HCT116 (cell line): ENCODE data around the gene ACTR8. TPM values are rescaled to one million over a fixed set of nuclear protein-coding genes. Genes with fewer than 3 reads are reported as not detected.

Experiments used
- ATAC-seq: fragments of 200-7000 bp; cut with Tn5 transposase; 2 replicates; pipeline ENCODE4 v1.9.1; 2020; ENCODE audit warnings: mild to moderate bottlenecking, moderate library complexity
- BruUV-seq: library from RNA; stranded (reverse); fragments of 400-500 nt; replicated peaks from 2 replicates; lab custom pipeline; 2021; lab: Mats Ljungman, UMichigan
- CTCF ChIA-PET: fragments of 300-600 bp; sonication (Branson Sonifier 250); formaldehyde crosslinking; loops from one replicate; lab custom pipeline; 2021; ENCODE audit warnings: antibody characterized with exemption; lab: Charles Lee
- POLR2A ChIA-PET: fragments of 300-600, 350-600 bp; sonication (Branson Sonifier 250); formaldehyde crosslinking; loops from one replicate; lab custom pipeline; 2021; ENCODE audit warnings: antibody characterized with exemption; lab: Charles Lee
- RAD21 ChIA-PET, 2 experiments: fragments of 300-600 bp; sonication (Branson Sonifier 250); formaldehyde crosslinking; loops; one replicate each; lab custom pipeline; 2023; ENCODE audit warnings: low total read pairs in 2 of 2; ENCODE audit not compliant: uncharacterized antibody in 2 of 2, unreplicated experiment in 2 of 2, low non-redundant PET in 1 of 2; lab: Charles Lee
- DNase-seq: peaks from one replicate; pipeline ENCODE4 v3.0.0-alpha.2; 2010; ENCODE audit warnings: low read depth, low spot score
- H2AFZ ChIP-seq: fragments of 200-600 bp; shearing (Covaris generic), sonication (generic); 2 replicates; pipeline ENCODE4 v1.6.1; 2017; ENCODE audit warnings: low read depth, mixed run types, mixed read lengths, antibody characterized with exemption, low read length; ENCODE audit not compliant: poor library complexity, severe bottlenecking
- H3K27ac ChIP-seq: 2 replicates; pipeline ENCODE4 v1.5.1; 2012; ENCODE audit warnings: low read depth, low read length
- H3K27me3 ChIP-seq: fragments of 200-600 bp; sonication (generic); 2 replicates; pipeline ENCODE4 v1.6.1; 2016; ENCODE audit warnings: mixed run types, low read length, mixed read lengths; ENCODE audit not compliant: insufficient read depth
- H3K36me3 ChIP-seq, 2 experiments: fragments of 200-500 bp in 1 of 2; fragments of 200-600 bp in 1 of 2; sonication (Bioruptor generic) in 1 of 2; sonication (generic) in 1 of 2; 2 replicates each; pipeline versions ENCODE4 v1.5.1 to v1.6.1; 2014 to 2016; ENCODE audit warnings: low read length in 2 of 2, inconsistent platforms in 1 of 2, mixed read lengths in 1 of 2, mixed run types in 1 of 2; ENCODE audit not compliant: insufficient read depth in 2 of 2, control insufficient read depth in 1 of 2
- H3K4me1 ChIP-seq, 2 experiments: fragments of 200-600 bp in 1 of 2; sonication (generic) in 1 of 2; 2 replicates each; pipeline versions ENCODE4 v1.5.1 to v1.6.1; 2012 to 2017; ENCODE audit warnings: low read length in 2 of 2, inconsistent platforms in 1 of 2, mild to moderate bottlenecking in 1 of 2, mixed read lengths in 1 of 2, mixed run types in 1 of 2, moderate library complexity in 1 of 2; ENCODE audit not compliant: insufficient read depth in 2 of 2, control insufficient read depth in 1 of 2
- H3K4me2 ChIP-seq: fragments of 200-600 bp; sonication (generic); 2 replicates; pipeline ENCODE4 v1.6.1; 2017; ENCODE audit warnings: mixed run types, low read length, mixed read lengths
- H3K4me3 ChIP-seq, 2 experiments: fragments of 200-600 bp in 1 of 2; sonication (generic) in 1 of 2; replicated peaks in 1 of 2; 2 replicates each; pipeline ENCODE4 v1.5.1; 2011 to 2016; ENCODE audit warnings: low read length in 2 of 2, control low read depth in 1 of 2, low read depth in 1 of 2, mild to moderate bottlenecking in 1 of 2, mixed read lengths in 1 of 2, mixed run types in 1 of 2
- H3K79me2 ChIP-seq: fragments of 200-600 bp; sonication (generic); 2 replicates; pipeline ENCODE4 v1.6.1; 2017; ENCODE audit warnings: mild to moderate bottlenecking, mixed run types, low read length, moderate library complexity, mixed read lengths; ENCODE audit not compliant: insufficient read depth
- H3K9ac ChIP-seq: fragments of 200-600 bp; sonication (generic); 2 replicates; pipeline ENCODE4 v1.6.1; 2016; ENCODE audit warnings: low read length, mixed read lengths
- H3K9me2 ChIP-seq: fragments of 200-600 bp; sonication (generic), shearing (Covaris generic); 2 replicates; pipeline ENCODE4 v1.6.1; 2017; ENCODE audit warnings: mixed run types, mild to moderate bottlenecking, moderate library complexity; ENCODE audit not compliant: insufficient read depth
- H3K9me3 ChIP-seq, 2 experiments: fragments of 200-500 bp in 1 of 2; fragments of 200-600 bp in 1 of 2; sonication (Bioruptor generic) in 1 of 2; sonication (generic) in 1 of 2; 2 replicates each; pipeline ENCODE4 v1.6.1; 2014 to 2017; ENCODE audit warnings: low read length in 2 of 2, mixed read lengths in 2 of 2, inconsistent platforms in 1 of 2, low read depth in 1 of 2, mild to moderate bottlenecking in 1 of 2, mixed run types in 1 of 2, moderate library complexity in 1 of 2; ENCODE audit not compliant: control insufficient read depth in 1 of 2, insufficient read depth in 1 of 2
- H4K20me1 ChIP-seq: fragments of 200-600 bp; sonication (generic), shearing (Covaris generic); 2 replicates; pipeline ENCODE4 v1.6.1; 2017; ENCODE audit warnings: mixed run types, mild to moderate bottlenecking, moderate library complexity; ENCODE audit not compliant: insufficient read depth
- ATF3 ChIP-seq: IDR thresholded peaks from 2 replicates; pipeline ENCODE4 v1.6.1; 2012
- CBX3 ChIP-seq: IDR thresholded peaks from 2 replicates; pipeline ENCODE4 v1.6.1; 2012; ENCODE audit warnings: low read depth
- CTCF ChIP-seq, 3 experiments: fragments of 200-600 bp in 1 of 3; sonication (generic) in 1 of 3; IDR thresholded peaks in 2 of 3; conservative IDR thresholded peaks in 1 of 3; 2 replicates each; pipeline ENCODE4 v1.5.1; 2012 to 2017; ENCODE audit warnings: low read depth in 2 of 3, low read length in 2 of 3, antibody characterized with exemption in 1 of 3, borderline replicate concordance in 1 of 3, control low read depth in 1 of 3, mild to moderate bottlenecking in 1 of 3, mixed read lengths in 1 of 3, mixed run types in 1 of 3, moderate library complexity in 1 of 3; ENCODE audit not compliant: insufficient read depth in 1 of 3
- EGR1 ChIP-seq: IDR thresholded peaks from 2 replicates; pipeline ENCODE4 v1.6.1; 2012; ENCODE audit warnings: low read depth
- ELF1 ChIP-seq: IDR thresholded peaks from 2 replicates; pipeline ENCODE4 v1.6.1; 2012; ENCODE audit warnings: low read depth, borderline replicate concordance
- EZH2 ChIP-seq: fragments of 200-600 bp; sonication (generic); IDR thresholded peaks from 2 replicates; pipeline ENCODE4 v1.6.1; 2017; ENCODE audit warnings: antibody characterized with exemption, mixed run types
- EZH2phosphoT487 ChIP-seq: fragments of 200-600 bp; IDR thresholded peaks from 2 replicates; pipeline ENCODE4 v1.6.1; 2018; ENCODE audit warnings: antibody characterized with exemption, borderline replicate concordance
- FOSL1 ChIP-seq: IDR thresholded peaks from 2 replicates; pipeline ENCODE4 v1.6.1; 2012; ENCODE audit warnings: low read depth
- POLR2A ChIP-seq: IDR thresholded peaks from 2 replicates; pipeline ENCODE4 v1.7.0; 2011; ENCODE audit warnings: borderline replicate concordance; ENCODE audit not compliant: insufficient read depth, insufficient read length; ENCODE audit errors: extremely low read depth
- RAD21 ChIP-seq: IDR thresholded peaks from 2 replicates; pipeline ENCODE4 v1.6.1; 2012; ENCODE audit warnings: low read depth, mild to moderate bottlenecking
- REST ChIP-seq: IDR thresholded peaks from 2 replicates; pipeline ENCODE4 v1.6.1; 2012; ENCODE audit warnings: low read depth
- SIN3A ChIP-seq: IDR thresholded peaks from 2 replicates; pipeline ENCODE4 v1.6.1; 2012; ENCODE audit warnings: low read depth
- SP1 ChIP-seq: IDR thresholded peaks from 2 replicates; pipeline ENCODE4 v1.6.1; 2012; ENCODE audit warnings: low read depth
- SRF ChIP-seq: IDR thresholded peaks from 2 replicates; pipeline ENCODE4 v1.6.1; 2012; ENCODE audit warnings: low read depth
- TCF7L2 ChIP-seq: IDR thresholded peaks from 2 replicates; pipeline ENCODE4 v1.7.0; 2011; ENCODE audit warnings: borderline replicate concordance, inconsistent platforms; ENCODE audit not compliant: insufficient read depth, insufficient read length; ENCODE audit errors: extremely low read depth
- YY1 ChIP-seq: IDR thresholded peaks from 2 replicates; pipeline ENCODE4 v1.6.1; 2011; ENCODE audit warnings: low read length, low read depth, moderate library complexity, mild to moderate bottlenecking; ENCODE audit not compliant: insufficient replicate concordance; ENCODE audit errors: extremely low read depth
- ZBTB33 ChIP-seq: IDR thresholded peaks from 2 replicates; pipeline ENCODE4 v1.6.1; 2011; ENCODE audit warnings: mild to moderate bottlenecking, low read length, moderate library complexity; ENCODE audit not compliant: insufficient replicate concordance; ENCODE audit errors: extremely low read depth
- ZFX ChIP-seq: fragments of 450-650 bp; IDR thresholded peaks from 2 replicates; pipeline ENCODE4 v1.6.1; 2017
- ZNF274 ChIP-seq: fragments of 200-500 bp; sonication (Bioruptor generic); IDR thresholded peaks from 2 replicates; pipeline ENCODE4 v1.6.1; 2014; ENCODE audit warnings: mild to moderate bottlenecking, low read depth, low read length, inconsistent platforms
- intact Hi-C: fragments of 100-400 bp; cut with micrococcal nuclease; formaldehyde crosslinking; loops from 2 replicates; pipeline ENCODE4 v1.10.0; 2022
- total RNA-seq: library from RNA; stranded (reverse); gene quantifications from one replicate; pipeline ENCODE4 v1.2.1, GENCODE V29; 2021; ENCODE audit not compliant: unreplicated experiment

The ACTR8 gene
- total RNA-seq, 1 experiment from 2014 or later = 25.5 TPM

- no peaks in the 10 kb centered on the region for H3K36me3 ChIP-seq
- peak within 1 kb of the TSS; percentile 45 to 72 for H3K4me3 ChIP-seq
- ATAC-seq (peak; percentile 86), DNase-seq (peak; percentile 38)
- H3K9me3 ChIP-seq = no peaks in the 10 kb centered on the region
- H2AFZ ChIP-seq = peak within 1 kb of the TSS; percentile 56
- H3K9ac ChIP-seq = peak within 1 kb of the TSS; percentile 83
- intact Hi-C loops = no loop called here
- ChIA-PET POLR2A (interaction anchor here (1.0 to 1.7 kb wide), 2 partner anchors 17 to 46 kb away, joined by 4 read pairs; partner anchors contain the start of gene SELENOK), CTCF (interaction anchor here (1.4 kb wide), 1 partner anchor 13 kb away, joined by 3 read pairs; no protein-coding TSS in a partner anchor), RAD21 (no interaction called here)
- peak within 1 kb of the TSS; percentile 83 for H3K27ac ChIP-seq
- H3K79me2 ChIP-seq = peaks cover 6% of the 10 kb centered on the region; the same call in 1 of the 2 replicates
- H4K20me1 ChIP-seq = no peaks in the 10 kb centered on the region
- peaks cover 39 to 50% of the 10 kb centered on the region in 2 experiments for H3K4me1 ChIP-seq
- BruUV-seq = no TSS peak
- peak within 1 kb of the TSS; percentile 87 for H3K4me2 ChIP-seq
- H3K9me2 ChIP-seq = no peaks in the 10 kb centered on the region
- no peaks in the 10 kb centered on the region for H3K27me3 ChIP-seq
- TF ChIP-seq EZH2phosphoT487 (no peak), ZNF274 (no peak), TCF7L2 (peak; percentile 72), ZFX (peak; percentile 90), SP1 (no peak; the same call in 1 of the 2 replicates), SRF (no peak), POLR2A (peak; percentile 37), FOSL1 (no peak), EZH2 (no peak), CBX3 (peak; percentile 61; the same call in 1 of the 2 replicates), ELF1 (no peak), SIN3A (no peak), ATF3 (no peak), EGR1 (no peak), YY1 (no peak), ZBTB33 (no peak), CTCF (IDR thresholded peaks at IDR 0.05 in 2 of 3, conservative IDR thresholded peaks at IDR 0.05 in 1 of 3; ENCODE audit: borderline replicate concordance in 1 of 3, insufficient read depth in 1 of 3, low read depth in 2 of 3, low read length in 2 of 3) (no peak), REST (no peak), RAD21 (no peak)
These were observed 35.7 kb downstream of the ACTR8 start, which contains the start of the genes CHDH and IL17RB for GRCh38 chr3:53846134-53846850. Gene CHDH, minus strand, starts transcription at chr3:53846419. Its CDS starts 22,411 bp downstream, at chr3:53824008. Gene IL17RB, plus strand, starts transcription at chr3:53846568. Its CDS starts 21 bp downstream, at chr3:53846589.
